Aorta (tissue), 5 donors: ENCODE data around the gene LTBP3. TPM values are rescaled to one million over a fixed set of nuclear protein-coding genes. Genes with fewer than 3 reads are reported as not detected.
"Not testable (repeated sequence)": the region's sequence is repeated elsewhere in the genome, so short reads cannot be mapped to it uniquely, and the experiment has no call there.

ENCODE experiments used
- ATAC-seq: fragments of 200-7000 bp; cut with Tn5 transposase; one replicate; pipeline ENCODE4 v1.9.1; 2022; ENCODE audit warnings: moderate library complexity; ENCODE audit not compliant: low FRiP score
- DNase-seq, 2 donors: peaks; one replicate each; pipeline ENCODE4 v3.0.0-alpha.2; 2020
- H3K27ac ChIP-seq, 2 donors: one replicate each; pipeline ENCODE4 v1.5.1; 2013; ENCODE audit warnings: low read length in 2 of 2, mild to moderate bottlenecking in 2 of 2, moderate library complexity in 2 of 2, control low read depth in 1 of 2, inconsistent platforms in 1 of 2, low read depth in 1 of 2
- H3K27me3 ChIP-seq, 2 donors: one replicate each; pipeline ENCODE4 v1.6.1; 2013; ENCODE audit warnings: control low read depth in 1 of 2, low read length in 1 of 2, mild to moderate bottlenecking in 1 of 2, moderate library complexity in 1 of 2; ENCODE audit not compliant: insufficient read depth in 2 of 2, control insufficient read depth in 1 of 2
- H3K36me3 ChIP-seq, 2 donors: one replicate each; pipeline ENCODE4 v1.6.1; 2013; ENCODE audit warnings: control low read depth in 1 of 2, low read length in 1 of 2, mild to moderate bottlenecking in 1 of 2; ENCODE audit not compliant: insufficient read depth in 2 of 2, control insufficient read depth in 1 of 2
- H3K4me1 ChIP-seq, 2 donors: one replicate each; pipeline ENCODE4 v1.6.1; 2013; ENCODE audit warnings: low read length in 2 of 2, control low read depth in 1 of 2, mild to moderate bottlenecking in 1 of 2, moderate library complexity in 1 of 2; ENCODE audit not compliant: insufficient read depth in 2 of 2, control insufficient read depth in 1 of 2
- H3K4me3 ChIP-seq, 2 donors: one replicate each; pipeline ENCODE4 v1.5.1; 2013; ENCODE audit warnings: low read length in 2 of 2, control low read depth in 1 of 2, mild to moderate bottlenecking in 1 of 2
- H3K9me3 ChIP-seq: one replicate; pipeline ENCODE4 v1.6.1; 2013; ENCODE audit warnings: mild to moderate bottlenecking, low read length; ENCODE audit not compliant: control insufficient read depth
- WGBS, 2 donors: extraction: QIAGEN DNeasy Blood & Tissue Kit; methylation state at CpG; one replicate each; pipeline ENCODE4 v1.1.7; 2013; 5-methylcytosine and 5-hydroxymethylcytosine counted together
- intact Hi-C, 2 donors: fragments of 100-400 bp; cut with DNase I; formaldehyde crosslinking; loops; one replicate each; pipeline versions ENCODE4 v1.14.2 to v1.15.0; 2022
- polyA plus RNA-seq, 2 donors: library from polyadenylated mRNA; stranded (reverse); fragments of 200-250 nt; gene quantifications; one replicate each; pipeline ENCODE4 v1.2.3, GENCODE V29; 2013
- total RNA-seq, 2 donors: library from RNA; stranded (reverse); fragmentation: NEBNext Ultra II Directional; extraction: Animal tissue kit (Norgen Biotek cat#: 25700); gene quantifications; one replicate each; pipeline ENCODE4 v1.2.1, GENCODE V29; 2021
- donor health status: healthy with polysubstance abuse.
- donor health status: Bipolar disorder and iron deficiency.
- donor health status: DM: no; HTN: no; CAD: no.
- donor health status: DM: no; HTN: no; CAD: no.
- donor health status: DM: yes; HTN: yes; CAD: no.

LTBP3 gene
- total and polyA plus RNA-seq, 4 donors, result 40.1 to 473 (median 373) TPM

GRCh38 chr11:65528819-65529350, 29.3 kb downstream of the LTBP3 start:
- H3K27ac ChIP-seq, result no peak overlapping the region
- ATAC-seq, result no peak
- H3K4me3 ChIP-seq, result no peak overlapping the region
- intact Hi-C loops, result no loop called here
- no peaks in the 10 kb centered on the region for H3K27me3 ChIP-seq
- H3K9me3 ChIP-seq, result no peaks in the 10 kb centered on the region
- DNase-seq, result no peak
- peaks cover 2 to 10% of the 10 kb centered on the region in 2 donors for H3K36me3 ChIP-seq
- H3K4me1 ChIP-seq, result no peaks in the 10 kb centered on the region
- WGBS, 2 donors, result 81% methylated on average over 12 of the region's 12 CpGs

GRCh38 chr11:65526744-65527143, 31.4 kb downstream of the LTBP3 start:
- Histone ChIP-seq H3K27me3 (no peaks in the 10 kb centered on the region), H3K4me1 (no peaks in the 10 kb centered on the region), H3K36me3 (peaks cover 2 to 8% of the 10 kb centered on the region in 2 donors), H3K27ac (no peak overlapping the region), H3K9me3 (no peaks in the 10 kb centered on the region), H3K4me3 (no peak overlapping the region)
- WGBS, 2 donors, result 84 to 90% methylated on average over 8 of the region's 8 CpGs
- ATAC-seq, result no peak
- DNase-seq, result peak in 1 of 2 donors; percentile 64
- intact Hi-C loops, result no loop called here

DNA sequence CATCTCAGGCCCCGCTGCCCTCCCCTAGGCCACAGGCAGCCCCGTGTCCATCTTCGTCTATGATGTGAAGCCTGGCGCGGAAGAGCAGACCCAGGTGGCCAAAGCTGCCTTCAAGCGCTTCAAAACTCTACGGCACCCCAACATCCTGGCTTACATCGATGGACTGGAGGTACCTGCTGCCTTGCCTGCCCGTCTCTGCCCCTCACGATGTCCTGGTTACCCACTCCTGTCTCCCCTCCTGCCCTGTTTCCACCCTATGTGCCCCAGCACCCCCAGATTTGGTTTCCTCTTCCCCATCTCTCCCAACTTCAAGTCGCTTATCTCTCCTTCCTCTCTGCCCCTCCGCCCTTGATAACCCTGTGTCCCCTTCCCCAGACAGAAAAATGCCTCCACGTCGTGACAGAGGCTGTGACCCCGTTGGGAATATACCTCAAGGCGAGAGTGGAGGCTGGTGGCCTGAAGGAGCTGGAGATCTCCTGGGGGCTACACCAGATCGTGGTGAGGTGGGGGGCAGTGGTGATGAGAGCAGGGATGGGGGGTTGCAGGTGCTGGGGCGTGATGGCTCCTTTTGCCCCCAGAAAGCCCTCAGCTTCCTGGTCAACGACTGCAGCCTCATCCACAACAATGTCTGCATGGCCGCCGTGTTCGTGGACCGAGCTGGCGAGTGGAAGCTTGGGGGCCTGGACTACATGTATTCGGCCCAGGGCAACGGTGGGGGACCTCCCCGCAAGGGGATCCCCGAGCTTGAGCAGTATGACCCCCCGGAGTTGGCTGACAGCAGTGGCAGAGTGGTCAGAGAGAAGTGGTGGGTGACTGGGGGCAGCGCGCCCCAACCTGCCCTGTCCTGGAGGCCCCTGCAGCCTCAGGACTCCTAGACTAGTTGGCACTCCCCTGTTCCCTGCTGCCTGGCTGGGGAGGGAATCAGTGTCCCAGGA, 32.3 kb downstream of the LTBP3 start:
- Histone ChIP-seq H3K4me1 (no peaks in the 10 kb centered on the region), H3K27me3 (no peaks in the 10 kb centered on the region), H3K36me3 (peaks cover 2% of the 10 kb centered on the region in 2 donors), H3K4me3 (peak overlapping the region; percentile 78 to 95), H3K27ac (peak overlapping the region in 1 of 2 donors; percentile 78), H3K9me3 (no peaks in the 10 kb centered on the region)
- DNase-seq (peak in 1 of 2 donors; percentile 75), ATAC-seq (no peak)
- intact Hi-C loops, result no loop called here
- 38 to 41% methylated on average over 30 to 31 of the region's 31 CpGs for WGBS, 2 donors

DNA sequence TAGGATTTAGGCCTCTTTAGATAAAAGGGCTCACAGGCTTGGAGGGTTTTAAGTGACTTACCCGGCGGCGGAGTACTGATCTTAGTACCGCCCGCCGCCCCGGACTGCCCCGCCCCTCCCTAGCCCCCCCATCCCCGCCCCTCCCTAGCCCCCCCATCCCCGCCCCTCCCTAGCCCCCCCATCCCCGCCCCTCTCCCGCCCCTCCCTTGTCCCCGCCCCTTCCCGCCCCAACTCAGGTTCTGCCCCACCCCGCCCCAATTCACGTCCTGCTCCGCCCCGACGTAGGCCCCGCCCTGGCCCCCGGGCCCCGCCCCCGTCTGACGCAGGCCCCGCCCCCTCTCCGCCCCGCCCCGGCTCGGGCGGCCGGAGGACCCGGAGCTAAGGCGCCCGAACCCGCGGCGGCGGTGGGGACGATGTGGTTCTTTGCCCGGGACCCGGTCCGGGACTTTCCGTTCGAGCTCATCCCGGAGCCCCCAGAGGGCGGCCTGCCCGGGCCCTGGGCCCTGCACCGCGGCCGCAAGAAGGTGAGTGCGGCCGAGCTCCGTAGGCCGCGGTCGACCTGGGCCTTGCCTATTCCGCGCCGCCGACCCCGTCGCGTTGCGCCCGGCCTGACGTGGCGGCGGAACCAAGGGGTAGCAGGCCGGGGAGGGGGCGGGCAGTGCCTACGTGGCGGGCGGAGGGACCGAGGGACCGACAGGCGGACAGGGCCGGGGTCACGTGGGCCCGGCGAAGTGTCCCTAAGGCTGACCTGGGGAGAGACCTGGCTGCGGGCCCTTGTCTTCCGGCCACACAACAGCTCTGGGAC, 33.2 kb downstream of the LTBP3 start, which contains the start of gene SCYL1:
TSS of gene SCYL1 (plus strand) at position 343 of the 805 bp plus-strand sequence. CDS start at position 414, 71 bp downstream.
- WGBS, 2 donors, result 0 to 1% methylated on average over 41 to 79 of the region's 82 CpGs
- peak; percentile 93 for ATAC-seq
- Histone ChIP-seq H3K36me3 (no peaks in the 10 kb centered on the region), H3K4me1 (no peaks in the 10 kb centered on the region), H3K27ac (peak within 1 kb of the TSS in 1 of 2 donors; percentile 78), H3K4me3 (peak within 1 kb of the TSS; percentile 78 to 95), H3K9me3 (no peaks in the 10 kb centered on the region), H3K27me3 (no peaks in the 10 kb centered on the region)
- intact Hi-C loops, result no loop called here
- DNase-seq, result peak; percentile 79 to 94

- DNase-seq (peak; percentile 79 to 86), ATAC-seq (peak; percentile 64)
- Histone ChIP-seq H3K4me3 (no peak overlapping the region), H3K9me3 (no peaks in the 10 kb centered on the region), H3K4me1 (no peaks in the 10 kb centered on the region), H3K36me3 (no peaks in the 10 kb centered on the region), H3K27ac (no peak overlapping the region), H3K27me3 (no peaks in the 10 kb centered on the region)
- WGBS, 2 donors, result 5 to 10% methylated on average over 12 of the region's 12 CpGs
- intact Hi-C loops, result no loop called here
These were observed 34.0 kb downstream of the LTBP3 start for GRCh38 chr11:65524014-65524740.

- intact Hi-C loops, result not testable (repeated sequence)
These were observed 34.6 kb downstream of the LTBP3 start for GRCh38 chr11:65523631-65523968.

DNA sequence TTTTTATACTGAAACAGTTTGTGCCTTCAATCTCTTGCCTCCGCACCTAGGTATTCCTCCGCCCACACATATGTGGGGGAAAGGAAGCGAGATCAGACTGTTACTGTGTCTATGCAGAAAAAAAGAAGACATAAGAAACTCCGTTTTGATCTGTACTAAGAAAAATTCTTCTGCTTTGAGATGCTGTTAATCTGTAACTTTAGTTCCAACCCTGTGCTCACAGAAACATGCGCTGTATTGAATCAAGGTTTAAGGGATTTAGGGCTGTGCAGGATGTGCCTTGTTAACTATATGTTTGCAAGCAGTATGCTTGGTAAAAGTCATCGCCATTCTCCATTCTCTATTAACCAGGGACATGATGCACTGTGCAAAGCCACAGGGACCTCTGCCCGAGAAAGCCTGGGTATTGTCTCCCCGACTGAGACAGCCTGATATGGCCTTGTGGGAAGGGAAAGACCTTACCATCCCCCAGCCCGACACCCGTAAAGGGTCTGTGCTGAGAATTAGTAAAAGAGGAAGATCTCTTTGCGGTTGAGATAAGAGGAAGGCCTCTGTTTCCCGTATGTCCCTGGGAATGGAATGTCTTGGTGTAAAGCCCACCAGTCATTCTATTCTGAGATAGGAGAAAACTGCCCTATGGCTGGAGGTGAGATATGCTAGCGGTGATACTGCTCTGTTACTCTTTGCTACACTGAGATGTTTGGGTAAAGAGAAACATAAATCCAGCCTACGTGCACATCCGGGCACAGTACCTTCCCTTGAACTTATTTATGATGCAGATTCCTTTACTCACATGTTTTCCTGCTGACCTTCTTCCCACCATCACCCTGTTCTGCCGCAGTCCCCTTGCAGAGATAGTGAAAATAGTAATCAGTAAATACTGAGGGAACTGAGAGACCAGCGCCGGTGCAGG, 35.2 kb downstream of the LTBP3 start:
- H3K36me3 ChIP-seq, H3K27me3 ChIP-seq, H3K27ac ChIP-seq, intact Hi-C loops, H3K9me3 ChIP-seq, H3K4me3 ChIP-seq, H3K4me1 ChIP-seq, ATAC-seq: not testable (repeated sequence)
- peak; percentile 19 to 47 for DNase-seq
- 90 to 93% methylated on average over 18 of the region's 18 CpGs for WGBS, 2 donors

More at GRCh38 chr11:65523631-65523968, 34.6 kb downstream of the LTBP3 start:
- H3K9me3 ChIP-seq, H3K4me1 ChIP-seq, H3K27me3 ChIP-seq, ATAC-seq, H3K36me3 ChIP-seq, H3K4me3 ChIP-seq, H3K27ac ChIP-seq: not testable (repeated sequence)
- DNase-seq, result peak; percentile 43 to 51
- WGBS, 2 donors, result 91 to 95% methylated on average over 7 of the region's 7 CpGs
